Activated CD4-positive, alpha-beta T cell treated with anti-CD3 and anti-CD28 coated beads, Interleukin-2, amount 50 U/mL, for 24 hours (primary cell): ENCODE data around the gene AK9.

Experiments
- DNase-seq, 2 donors: peaks; one replicate each; pipeline ENCODE4 v3.0.0-alpha.2; 2020; ENCODE audit warnings: low read depth in 1 of 2, low spot score in 1 of 2

Gene AK9

DNA sequence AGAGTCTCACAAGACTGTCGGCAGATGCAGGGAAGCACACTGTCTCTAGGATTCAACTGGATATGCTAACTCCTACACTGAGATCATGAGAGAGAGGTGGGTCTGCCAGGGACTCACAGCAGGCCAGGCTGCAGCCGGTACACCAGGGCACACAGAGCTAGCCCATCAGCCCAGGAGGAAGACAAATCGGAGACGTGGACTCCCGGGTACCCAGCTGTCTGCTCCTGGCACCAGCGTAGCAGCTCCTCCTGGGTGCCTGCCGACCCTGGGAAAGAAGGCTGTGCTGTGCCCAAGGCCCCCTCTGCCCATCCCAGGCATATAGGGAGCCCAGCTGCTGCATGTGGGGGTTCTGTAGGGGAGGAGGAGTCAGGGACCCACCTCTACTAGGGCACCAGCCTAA is 242.4 kb downstream of the AK9 start:
- DNase-seq, result no peak

DNA sequence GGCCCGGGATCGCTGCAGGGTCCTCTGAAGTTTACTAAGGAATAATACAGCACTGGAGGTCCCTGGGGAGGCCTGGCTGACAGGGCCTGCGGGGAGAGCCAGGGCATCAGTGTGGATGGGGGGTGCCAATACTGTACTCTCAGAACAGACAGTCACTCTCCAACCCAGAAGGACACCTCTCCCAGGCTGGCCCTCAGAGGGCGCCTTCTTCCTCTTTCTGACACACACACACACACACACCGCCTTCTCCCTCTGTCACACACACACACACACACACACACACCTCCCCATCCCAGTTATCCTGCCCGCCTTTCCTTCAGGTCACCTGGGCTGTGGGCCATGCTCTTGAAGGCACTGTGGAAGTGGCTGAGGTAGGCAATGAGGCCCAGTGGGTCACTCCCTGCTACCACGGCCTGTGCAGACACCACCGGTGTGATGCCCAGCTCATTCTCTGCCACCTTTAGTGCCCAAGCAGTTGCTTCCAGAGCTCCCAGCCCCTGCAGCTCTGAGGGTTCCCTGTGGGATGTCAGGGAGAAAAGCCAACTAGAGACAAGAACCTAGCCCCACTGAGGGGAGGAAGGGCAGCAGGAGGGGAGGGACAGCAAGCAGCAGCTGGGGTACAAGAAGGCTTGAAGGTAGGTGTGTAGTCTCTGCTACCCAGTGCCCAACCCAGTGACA is 243.0 kb downstream of the AK9 start:
- no peak for DNase-seq

DNA sequence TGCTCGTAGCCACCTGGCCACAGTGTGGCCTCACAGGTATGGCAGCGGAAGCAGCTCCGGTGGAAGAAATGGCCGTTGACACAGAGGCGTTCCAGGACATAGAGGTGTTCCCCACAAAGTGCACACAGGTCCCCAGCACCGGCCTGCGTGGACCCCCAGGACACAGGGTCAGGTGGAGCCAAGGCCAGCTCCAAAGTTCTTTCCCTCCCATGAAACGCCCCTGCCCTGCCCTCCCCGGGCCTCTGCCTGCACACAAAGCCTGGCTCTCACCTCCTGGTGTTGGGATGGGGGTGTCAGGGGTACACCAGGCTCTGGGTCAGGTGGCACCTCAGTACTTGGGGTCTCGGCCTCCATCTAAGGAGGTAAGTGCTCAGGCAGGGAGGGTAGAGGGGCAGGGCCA is 243.9 kb downstream of the AK9 start:
- DNase-seq, result no peak

DNA sequence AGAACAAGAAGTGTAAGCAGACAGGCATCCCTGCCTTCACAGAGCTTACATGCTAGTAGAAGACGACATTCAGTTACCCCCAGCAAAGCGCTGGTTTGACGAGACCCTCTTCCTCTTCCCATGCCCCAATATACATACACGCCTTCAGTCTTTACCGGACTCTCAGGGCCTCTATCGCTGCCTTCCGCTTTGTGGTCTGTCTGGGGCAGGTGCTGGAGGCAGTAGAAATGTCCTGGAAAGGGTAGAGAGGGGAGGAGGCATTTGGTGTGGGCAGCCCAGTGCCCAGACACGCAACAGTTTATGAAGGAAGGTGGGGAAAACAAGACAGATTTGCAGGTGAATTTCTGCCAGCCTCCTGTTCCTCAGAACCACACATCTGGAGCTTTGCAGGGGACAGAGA is 244.5 kb downstream of the AK9 start:
- no peak for DNase-seq

DNA sequence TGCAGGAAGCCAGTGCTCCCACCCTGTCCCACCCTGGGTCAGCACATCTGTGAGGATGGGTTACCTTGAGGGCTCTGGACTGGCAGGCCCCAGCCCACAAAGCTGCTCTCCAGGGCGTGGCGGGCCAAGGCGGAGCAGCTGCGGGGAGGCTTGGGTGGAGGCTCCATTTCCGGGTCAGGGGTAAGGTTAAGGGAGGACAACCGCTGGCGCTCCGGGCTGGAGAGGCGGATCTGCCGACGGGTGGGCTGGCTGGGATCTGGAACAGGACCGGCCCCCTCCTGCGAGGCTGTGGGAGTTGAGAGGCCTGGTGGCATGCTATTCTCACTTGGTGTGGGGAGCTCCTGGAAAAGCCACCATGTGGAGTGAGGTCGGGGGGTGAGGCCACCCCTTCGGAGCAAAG is 244.9 kb downstream of the AK9 start:
- no peak for DNase-seq

DNA sequence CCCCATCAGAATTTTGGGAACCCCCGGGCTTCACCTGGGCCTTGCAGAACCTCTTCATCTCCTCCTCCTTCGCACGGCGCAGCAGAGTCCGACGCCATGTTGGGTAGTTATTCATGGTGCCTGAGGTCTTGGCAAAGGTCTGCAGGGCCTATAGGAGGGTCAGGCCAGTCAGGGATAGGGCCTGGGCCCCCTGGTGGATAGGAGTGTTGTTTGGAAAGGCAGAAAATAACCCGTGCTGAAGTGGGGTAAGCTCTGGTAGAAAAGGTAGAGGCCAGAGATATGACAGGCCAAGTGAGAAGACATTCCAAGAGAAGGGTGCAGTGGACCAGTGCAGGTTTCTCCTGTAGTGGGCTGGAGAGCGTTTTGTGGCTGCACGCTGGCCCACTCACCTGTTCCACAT is 245.6 kb downstream of the AK9 start:
- DNase-seq, result no peak

DNA sequence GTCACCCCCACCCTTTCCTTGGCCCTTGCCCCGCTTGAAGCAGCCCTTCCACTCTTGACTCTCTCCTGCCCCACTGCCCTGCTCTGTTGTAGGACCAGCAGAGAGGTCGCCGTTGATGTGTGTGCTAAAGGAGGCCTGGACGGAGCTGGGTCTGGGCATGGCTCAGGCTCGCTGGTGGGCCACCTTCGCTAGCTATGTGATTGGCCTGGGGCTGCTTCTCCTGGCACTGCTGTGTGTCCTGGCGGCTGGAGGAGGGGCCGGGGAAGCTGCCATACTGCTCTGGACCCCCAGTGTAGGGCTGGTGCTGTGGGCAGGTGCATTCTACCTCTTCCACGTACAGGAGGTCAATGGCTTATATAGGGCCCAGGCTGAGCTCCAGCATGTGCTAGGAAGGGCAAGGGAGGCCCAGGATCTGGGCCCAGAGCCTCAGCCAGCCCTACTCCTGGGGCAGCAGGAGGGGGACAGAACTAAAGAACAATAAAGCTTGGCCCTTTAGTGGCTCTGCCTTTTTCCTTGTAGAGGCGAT is 247.5 kb downstream of the AK9 start:
- DNase-seq, result no peak
